GM19328 (cell line): Measurements from ENCODE around the gene SNX1.
"Not testable (repeated sequence)": the region's sequence is repeated elsewhere in the genome, so short reads cannot be mapped to it uniquely, and the experiment has no call there.

Source experiments
- ATAC-seq: cut with Tn5 transposase; IDR thresholded peaks from one replicate; pipeline ENCODE4 v1.9.1; 2021; ENCODE audit warnings: mild to moderate bottlenecking, moderate library complexity; ENCODE audit not compliant: unreplicated experiment

SNX1 gene

DNA sequence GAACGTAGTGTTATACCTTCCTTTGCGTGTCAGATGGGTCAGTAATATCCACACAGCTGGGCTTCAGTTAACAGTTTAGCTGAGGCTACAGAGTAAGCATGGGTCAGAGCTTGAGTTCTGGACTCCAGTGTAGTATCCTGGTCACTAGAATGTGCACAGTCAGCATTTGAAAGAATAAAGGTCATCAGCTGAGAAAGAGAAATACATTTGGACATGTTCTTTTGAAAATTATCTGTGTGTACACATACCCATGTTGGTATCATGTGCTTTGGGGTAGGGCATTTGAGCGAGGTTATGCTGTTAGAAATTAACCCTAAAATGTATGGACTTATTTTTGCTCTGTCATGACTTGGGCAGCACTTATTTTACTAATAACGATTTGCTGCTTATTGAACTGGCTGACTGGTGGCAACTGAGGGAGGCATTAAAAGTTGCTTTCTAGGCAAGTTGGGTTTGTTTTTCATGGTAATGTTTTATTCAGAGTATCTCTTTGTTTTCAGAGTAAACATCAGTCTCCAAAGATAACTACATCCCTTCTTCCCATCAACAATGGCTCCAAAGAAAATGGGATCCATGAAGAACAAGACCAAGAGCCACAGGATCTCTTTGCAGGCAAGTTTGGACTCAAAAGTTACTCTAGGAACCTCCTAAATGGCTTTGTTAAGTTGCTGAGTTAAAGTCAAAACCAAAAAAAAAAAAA, 16.4 kb downstream of the SNX1 start:
- no peak for ATAC-seq

DNA sequence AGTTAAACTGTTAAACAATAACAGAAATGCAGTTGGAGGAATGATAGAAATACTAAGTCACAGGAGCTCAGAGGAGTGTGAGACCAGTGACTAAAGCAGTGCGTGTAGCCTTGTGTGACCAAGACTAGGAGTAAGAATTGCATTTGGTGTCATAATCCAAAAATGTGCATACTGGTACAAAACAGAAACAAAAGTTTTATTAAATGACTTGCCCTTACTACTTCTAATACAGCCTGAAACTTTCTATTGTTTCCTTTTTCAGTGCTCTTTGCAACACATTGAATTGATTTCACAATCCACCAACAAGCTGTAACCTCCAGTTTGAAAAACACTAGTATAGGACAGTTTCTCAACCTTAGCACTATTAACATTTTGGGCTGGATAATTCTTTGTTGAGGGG, 17.1 kb downstream of the SNX1 start:
- ATAC-seq, result no peak

DNA sequence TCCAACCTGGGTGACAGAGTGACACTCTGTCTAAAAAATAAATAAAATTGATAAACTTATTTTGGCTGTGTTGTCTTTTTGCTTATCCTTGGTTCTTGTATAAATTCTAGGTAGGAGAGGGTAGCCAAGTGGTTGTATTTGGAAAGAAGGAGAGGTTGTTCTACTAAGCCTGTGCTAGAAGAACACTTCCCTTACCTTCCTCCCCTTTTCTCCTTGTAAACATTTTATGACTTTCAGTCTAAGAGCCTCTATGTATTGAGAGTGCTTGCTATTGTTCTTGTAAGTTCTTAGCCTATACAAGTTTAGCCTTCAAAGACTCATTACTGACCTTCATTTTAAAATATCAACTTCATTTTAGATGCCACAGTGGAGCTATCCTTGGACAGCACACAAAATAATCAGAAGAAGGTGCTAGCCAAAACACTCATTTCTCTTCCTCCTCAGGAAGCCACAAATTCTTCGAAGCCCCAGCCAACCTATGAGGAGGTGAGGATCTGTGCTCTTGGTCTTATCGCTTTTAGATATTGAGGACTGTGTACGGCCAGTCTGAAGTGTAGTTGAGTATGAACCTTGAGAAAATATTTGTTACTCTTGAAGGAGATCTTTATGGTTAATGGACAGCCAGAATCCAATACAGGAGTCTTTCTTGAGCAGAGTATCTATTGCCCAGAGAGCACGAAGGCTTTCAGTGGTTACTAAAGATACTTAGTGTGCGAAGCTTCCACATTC, 22.1 kb downstream of the SNX1 start:
- no peak for ATAC-seq

DNA sequence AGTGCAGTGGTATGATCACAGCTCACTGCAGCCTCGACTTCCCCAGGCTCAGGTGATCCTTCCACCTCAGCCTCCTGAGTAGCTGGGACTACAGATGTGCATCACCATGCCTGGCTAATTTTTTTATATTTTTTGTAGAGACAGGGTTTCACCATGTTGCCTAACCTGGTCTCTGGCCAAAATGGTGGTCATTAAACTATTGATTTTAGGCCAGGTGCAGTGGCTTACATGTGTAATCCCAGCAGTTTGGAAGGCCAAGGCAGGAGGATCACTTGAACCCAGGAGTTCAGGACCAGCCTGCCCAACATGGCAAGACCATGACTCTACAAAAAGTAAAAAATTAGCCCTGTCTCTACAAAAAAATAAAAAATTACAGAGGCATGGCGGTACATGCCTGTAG, 24.5 kb downstream of the SNX1 start:
- not testable (repeated sequence) for ATAC-seq

DNA sequence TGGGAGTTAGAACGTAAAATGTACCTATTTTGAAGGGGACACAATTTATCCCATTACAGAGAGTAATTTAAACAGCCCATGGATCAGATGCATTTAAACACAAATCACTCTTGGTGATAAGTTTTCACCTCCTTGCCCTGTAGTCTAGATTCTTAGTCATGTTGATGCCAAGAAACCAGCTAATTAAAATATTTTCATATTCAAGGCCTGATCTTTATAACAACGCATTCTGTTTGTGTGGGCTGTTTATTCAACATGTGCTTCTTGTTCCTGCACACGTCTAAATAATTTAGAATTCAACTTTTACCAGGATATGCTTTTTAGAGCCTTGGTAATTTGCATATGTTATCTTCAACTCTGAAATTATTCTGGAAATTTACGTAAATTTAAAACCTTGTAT, 25.8 kb downstream of the SNX1 start:
- ATAC-seq, result no peak

DNA sequence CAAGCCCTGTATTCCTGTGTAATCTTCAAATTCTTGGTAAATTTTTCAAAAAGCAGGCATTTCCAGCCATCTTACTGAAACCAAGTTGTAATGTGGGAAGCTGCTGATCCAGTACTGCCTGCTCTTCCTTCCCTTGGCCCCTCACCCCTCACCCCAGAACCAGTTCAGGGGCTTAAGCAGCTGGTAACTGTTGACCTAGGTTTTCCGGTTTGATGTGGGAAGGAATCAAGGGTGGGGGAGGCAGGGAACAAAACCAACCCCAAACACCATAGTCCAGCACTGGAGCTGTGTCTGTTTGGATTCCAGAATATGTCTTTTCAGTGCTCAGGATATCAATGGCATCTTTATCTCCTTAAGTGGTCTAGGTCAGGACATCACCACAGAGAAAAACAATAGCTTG, 26.7 kb downstream of the SNX1 start:
- ATAC-seq, result no peak

DNA sequence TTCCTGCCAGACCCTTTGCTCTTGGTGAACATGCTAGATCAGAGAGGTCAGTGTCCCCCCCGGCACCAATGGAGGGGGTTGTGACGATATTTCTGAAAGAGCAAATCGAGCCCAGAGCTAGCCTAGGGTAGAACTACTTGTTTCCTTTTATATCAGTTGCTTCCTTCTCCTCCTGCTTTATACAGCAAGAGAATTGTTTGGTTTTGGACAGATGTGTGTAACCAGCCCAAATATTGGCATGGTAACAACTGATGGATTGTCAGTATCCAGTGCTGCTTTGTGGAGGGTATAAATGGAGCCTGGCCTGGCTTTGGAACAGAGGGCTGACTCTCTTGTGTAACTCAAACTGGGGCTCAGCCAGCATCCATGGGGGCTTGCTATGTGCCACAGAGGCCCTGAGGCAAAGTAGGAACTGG, 27.2 kb downstream of the SNX1 start:
- no peak for ATAC-seq

DNA sequence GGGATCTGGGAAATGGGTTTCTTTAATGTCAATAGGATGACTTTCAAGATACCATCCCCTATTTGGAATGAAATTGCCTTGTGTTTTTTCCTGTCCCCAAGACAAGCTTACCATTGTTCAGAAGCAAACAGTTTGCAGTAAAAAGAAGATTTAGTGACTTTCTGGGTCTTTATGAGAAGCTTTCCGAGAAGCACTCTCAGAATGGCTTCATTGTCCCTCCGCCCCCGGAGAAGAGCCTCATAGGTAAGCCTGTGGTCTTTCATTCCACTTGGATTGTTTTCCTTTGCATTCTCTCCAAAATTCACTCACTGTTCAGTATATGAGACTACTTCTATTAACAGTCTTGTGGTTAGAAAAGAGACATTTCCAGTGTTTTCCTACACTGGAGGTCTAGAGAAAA, 30.2 kb downstream of the SNX1 start:
- ATAC-seq, result no peak

DNA sequence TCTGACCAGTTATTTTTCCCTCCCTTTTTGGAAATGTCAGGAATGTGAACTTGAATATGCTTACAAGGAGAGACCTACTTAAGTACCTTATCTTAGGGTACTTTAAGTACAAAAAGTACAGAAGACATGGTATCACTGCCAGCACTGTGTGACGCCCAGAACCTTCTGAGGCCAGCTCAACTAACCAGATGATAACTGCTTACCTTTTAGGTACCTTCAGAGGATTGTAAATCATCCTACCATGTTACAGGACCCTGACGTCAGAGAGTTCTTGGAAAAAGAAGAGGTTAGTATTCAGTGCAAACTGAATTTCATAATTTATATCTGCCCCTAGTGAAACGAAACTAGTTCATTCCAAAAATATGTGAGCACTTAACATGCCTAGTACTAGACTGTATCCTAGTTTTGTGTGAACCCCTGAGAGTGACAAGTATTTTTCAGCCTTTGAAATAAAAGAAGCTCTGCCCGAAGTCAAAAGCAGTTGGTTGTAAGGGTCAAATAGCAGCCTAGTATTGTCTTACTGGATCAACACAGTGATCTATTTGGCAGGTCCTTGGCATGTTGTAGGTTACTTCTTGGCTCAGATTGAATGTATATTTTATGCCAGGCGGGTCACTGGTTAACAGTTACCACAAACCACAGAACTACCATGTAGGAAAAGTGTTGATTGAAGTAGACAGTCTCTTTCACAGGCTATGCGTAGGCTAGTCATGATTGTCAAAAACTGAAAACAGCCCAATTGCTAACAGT, 31.9 kb downstream of the SNX1 start:
- ATAC-seq, result no peak

DNA sequence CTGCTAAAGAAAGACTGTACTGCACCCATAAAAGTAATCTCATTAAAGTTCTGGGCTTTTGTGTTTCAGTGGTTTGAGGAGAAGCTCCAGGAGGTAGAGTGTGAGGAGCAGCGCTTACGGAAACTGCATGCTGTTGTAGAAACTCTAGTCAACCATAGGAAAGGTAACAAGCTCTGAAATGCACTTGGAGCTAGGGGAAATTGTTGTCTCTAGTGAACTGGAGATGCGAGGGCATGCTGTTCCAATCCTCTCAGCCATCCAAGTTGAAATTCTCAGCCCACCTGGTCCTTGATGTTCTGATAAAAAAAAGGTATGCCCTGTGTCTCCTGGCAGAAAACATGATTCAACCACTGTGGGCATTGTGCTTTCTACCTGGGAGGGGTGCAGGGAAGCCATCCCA, 34.4 kb downstream of the SNX1 start:
- no peak for ATAC-seq

DNA sequence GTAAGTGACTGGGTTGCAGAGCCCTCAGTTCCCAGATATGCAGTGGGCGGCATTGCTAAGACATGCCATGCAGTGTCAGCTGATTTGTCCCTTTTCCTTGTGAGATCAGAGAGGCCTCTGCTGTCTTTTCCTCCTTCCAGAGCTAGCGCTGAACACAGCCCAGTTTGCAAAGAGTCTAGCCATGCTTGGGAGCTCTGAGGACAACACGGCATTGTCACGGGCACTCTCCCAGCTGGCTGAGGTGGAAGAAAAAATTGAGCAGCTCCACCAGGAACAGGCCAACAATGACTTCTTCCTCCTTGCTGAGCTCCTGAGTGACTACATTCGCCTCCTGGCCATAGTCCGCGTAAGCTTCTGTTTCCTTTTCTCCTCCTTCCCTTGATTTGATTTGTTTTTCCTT, 35.8 kb downstream of the SNX1 start:
- ATAC-seq, result no peak

DNA sequence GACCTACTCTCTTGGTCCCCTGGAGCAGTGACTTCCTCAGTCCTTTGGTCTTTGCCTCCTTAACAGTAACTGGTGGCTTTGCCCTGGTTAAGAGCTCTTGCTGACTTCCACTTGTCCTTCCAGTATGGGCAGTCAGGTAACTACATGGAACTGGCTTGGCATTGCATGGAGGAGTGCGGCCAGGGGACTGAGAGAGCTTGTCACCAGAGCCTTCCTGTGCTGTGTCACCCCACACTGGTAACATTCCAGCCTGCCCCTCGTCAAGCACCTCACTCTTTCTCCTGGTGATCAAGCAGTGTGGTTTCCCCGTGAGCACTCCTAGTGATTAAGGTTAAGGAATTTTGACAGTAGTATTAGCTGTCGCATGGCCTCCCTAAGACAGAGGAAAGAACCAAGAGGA, 36.4 kb downstream of the SNX1 start:
- ATAC-seq, result no peak

DNA sequence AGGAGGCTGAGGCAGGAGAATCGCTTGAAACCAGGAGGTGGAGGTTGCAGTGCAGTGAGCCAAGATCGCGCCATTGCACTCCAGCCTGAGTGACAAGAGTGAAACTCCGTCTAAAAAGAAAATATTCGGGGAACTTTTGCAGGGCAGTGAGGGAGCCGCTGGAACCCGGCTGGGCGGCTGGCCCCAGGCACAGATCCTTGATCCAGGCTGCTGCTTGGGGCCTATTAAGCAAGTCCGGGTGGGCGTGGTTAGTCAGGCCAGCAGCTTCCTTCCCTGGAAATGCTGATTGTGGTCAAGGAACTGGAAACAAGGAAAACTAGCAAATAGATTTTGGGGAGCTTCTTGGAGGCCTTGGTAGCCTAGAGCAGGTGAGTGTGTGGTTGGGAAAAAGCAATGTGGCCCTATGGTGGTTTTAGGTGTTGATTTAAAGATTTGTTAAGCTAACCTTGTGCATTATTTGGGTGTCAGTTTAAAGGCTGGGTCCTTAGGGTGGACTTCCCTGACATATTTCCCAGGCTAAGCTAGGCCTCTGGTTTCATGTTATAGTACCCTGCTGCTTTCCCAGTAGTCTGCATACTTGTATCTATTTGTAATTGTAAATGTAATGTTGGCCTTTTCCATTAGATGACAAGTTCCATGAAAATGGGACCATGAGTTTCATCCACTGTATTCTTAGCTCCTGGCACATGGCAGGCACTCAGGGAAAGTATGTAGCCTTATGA, 38.0 kb downstream of the SNX1 start:
- no peak for ATAC-seq

DNA sequence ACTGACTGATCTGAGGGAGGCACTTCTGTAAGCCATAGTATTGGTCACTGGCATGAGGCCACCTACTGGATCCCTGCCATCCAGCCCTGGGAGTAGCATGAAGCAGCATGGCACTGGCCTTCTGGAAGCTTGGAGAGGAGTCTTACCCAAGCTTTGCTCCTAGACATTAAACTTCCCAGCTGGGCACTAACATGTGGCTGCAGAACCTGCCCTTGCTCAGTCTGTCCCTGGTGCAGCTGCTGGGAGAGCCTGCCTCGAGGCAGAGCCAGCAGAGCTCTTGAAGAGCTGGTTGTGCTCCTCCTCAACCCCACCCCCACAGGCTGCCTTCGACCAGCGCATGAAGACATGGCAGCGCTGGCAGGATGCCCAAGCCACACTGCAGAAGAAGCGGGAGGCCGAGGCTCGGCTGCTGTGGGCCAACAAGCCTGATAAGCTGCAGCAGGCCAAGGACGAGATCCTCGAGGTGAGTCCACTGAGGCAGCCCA, 38.6 kb downstream of the SNX1 start:
- no peak for ATAC-seq

DNA sequence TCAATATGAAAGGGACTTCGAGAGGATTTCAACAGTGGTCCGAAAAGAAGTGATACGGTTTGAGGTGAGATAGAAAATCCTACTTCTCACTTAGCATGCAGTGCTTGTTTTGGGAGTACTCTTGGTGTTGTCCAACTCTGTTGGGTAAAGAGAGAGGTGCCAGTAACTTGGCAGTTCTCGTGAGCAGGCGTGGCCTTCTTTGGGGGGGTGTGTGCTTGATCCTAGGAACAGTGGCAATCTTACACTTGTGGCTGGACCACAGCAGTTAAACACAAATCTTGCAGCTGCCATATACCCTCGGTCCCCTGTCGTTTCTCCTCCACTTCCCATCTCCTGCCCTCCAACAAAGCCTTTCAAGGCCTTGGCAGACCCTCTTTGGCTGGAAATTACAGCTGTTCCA, 40.6 kb downstream of the SNX1 start:
- no peak for ATAC-seq

DNA sequence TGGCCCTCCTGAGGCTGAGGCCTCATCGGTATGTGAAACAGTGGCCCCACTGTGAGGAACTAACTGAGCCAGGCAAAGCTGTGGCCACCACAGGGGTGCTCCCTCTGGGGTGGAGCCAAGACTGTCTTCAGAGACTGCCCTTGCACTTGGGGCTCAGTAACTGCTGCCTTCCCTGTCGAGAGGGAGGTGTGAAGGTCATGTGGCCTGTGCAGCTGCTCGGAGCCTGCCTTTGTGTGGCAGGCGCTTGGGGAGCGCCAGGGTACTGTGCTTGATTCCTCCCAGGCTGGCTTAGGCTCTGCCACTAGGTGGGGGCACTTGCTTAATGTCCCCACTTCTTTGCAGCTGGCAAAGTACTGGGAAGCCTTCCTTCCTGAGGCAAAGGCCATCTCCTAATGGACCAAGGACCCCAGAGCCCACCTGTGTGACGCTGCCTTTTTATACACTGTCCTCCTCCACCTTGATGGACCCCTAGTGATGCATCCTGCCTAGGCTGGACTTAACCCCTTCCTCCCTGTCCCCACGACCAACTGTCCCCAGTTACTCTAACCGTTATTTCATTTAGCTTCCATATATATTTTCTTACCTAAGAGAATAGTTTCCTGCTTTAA, 41.5 kb downstream of the SNX1 start:
- ATAC-seq, result no peak

DNA sequence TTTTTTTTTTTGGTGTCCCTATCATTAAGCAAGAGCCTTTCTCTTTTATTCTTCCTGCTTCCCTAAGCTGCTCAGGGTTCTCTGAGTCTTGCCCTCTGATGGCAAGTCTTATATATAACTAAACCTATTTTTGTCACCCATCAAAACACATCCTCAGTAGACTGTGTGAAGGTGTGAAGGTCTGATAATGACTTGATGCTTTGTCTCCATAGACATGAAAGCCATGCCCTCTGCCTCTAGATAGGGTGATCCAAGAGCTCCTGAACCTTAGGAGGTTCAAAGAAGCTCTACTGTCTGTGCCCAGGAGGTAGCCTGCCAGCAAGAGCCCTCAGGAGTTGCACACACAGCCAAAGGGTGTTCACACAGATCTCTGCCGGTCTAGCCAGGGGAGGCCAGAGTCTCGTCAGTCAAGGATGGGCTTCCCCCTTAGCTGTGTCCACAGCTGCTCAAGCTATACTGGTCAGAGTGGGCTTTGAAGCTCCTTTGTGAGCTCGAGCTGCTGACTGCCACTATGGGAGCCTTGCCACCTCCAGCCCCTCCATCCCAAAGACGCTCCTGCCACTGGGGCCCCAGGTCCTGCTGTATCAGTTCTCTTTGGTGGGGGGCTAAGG, 42.7 kb downstream of the SNX1 start:
- ATAC-seq, result no peak

DNA sequence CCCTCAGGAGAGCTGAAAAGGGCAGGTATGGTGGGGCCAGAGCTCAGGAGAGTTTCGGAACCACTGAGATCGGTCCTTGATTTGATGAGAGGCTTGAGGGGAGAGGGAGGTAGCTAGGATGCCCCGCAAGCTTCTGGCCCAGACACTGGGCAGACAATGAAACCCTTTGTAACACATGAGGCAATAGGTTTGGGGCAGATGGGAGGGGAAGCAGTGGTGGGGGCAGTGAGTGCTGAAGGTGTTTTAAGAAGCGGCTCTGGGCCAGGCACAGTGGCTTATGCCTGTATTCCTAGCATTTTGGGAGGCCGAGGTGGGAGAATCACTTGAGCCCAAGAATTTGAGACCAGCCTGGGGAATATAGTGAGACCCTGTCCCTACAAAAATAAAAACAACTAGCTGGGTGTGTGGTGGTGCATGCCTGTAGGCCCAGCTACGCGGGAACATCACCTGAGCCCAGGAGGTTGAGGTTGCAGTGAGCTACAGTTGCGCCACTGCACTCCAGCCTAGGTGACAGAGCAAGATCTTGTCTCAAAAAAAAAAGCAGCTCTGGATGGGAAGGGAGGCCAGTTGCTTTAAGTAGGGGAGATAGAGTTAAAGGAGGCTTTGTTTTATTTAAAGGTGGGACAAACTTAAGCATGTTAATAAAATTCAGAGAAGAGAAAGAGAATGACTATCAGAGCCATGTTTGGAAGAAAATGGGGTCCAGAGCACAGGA, 46.2 kb downstream of the SNX1 start:
- no peak for ATAC-seq

DNA sequence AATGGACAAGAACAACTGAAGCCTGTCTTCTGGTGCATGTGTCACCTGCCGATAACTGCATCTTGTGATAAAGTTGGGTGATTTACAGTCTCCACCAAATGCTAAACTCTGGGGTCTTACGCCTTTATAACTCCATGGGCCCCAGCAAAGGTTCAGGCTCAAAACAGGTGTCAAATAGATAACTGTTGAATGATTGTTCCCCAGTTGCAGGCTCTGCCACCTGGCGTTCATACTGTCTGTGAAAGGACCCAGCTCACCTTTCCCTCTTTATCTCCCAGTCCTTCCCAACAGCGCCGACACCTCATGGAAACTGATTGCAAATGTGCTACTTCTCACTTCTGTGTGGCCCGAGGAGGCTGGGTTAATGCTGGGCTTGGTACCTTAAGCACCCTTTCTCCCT, 47.5 kb downstream of the SNX1 start:
- ATAC-seq, result no peak

DNA sequence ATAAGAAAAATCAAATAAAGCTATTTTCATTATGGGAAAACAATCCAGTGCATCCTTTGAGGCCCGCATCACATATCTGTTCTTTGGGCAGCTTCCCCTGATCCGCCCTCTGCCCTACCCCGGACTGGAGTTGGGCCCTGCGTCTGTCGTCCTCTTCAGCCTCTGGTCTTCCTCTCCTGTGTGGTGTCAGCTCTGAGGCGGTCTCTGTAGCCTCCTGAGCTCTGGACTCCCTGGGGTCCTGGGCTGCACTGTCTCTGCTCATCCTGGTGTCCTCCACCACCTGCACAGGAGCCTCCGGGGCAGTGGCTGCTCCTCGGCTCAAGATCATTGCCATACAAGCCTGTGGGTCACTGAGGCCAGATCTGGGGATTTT, 48.4 kb downstream of the SNX1 start:
- ATAC-seq, result no peak
